ENCODE measurements around the gene C4BPA. TPM values are rescaled to one million over a fixed set of nuclear protein-coding genes. Genes with fewer than 3 reads are reported as not detected.

The C4BPA gene
- total and polyA plus RNA-seq, 2 of the 4 experiments (the other 2 are of a cell fraction) = not detected

GRCh38 chr1:207077470-207078377, 26.3 kb upstream of the C4BPA start (continued):
- no peak for TF ChIP-seq MAZ (IDR thresholded peaks at IDR 0.05; ENCODE audit: borderline replicate concordance, low read depth, low read length)
- TF ChIP-seq NFE2L2 (IDR thresholded peaks at IDR 0.05; ENCODE audit: low read depth, low read length) = no peak

GRCh38 chr1:207078578-207079132, 25.4 kb upstream of the C4BPA start:
- no peaks in the 10 kb centered on the region for H3K9me1 ChIP-seq (ENCODE audit: insufficient read depth, low read length)
- H3K36me3 ChIP-seq (ENCODE audit: control insufficient read depth, insufficient read depth, low read length) = no peaks in the 10 kb centered on the region
- no peak overlapping the region for H2AK9ac ChIP-seq (replicated peaks; ENCODE audit: low read depth, low read length, poor library complexity)
- H2BK5ac ChIP-seq (ENCODE audit: low read depth, low read length, poor library complexity, severe bottlenecking) = no peak overlapping the region
- no peak overlapping the region for H3K18ac ChIP-seq (ENCODE audit: low read depth, low read length)
- peaks cover 10% of the 10 kb centered on the region for H3K27me3 ChIP-seq (ENCODE audit: control insufficient read depth, insufficient read depth, low read length)
- ChIA-PET POLR2A (ENCODE audit: unreplicated experiment) (no interaction called here), CTCF (interaction anchor here (0.8 kb wide), 1 partner anchor 97 kb away, joined by 3 read pairs; no protein-coding TSS in a partner anchor)
- ATAC-seq (ENCODE audit: low read depth) (no peak), DNase-seq (no peak)
- no peak overlapping the region for H4K5ac ChIP-seq (ENCODE audit: low read depth, low read length)
- H4K91ac ChIP-seq (ENCODE audit: insufficient read depth, low read depth, low read length) = no peak overlapping the region
- H2BK15ac ChIP-seq (ENCODE audit: low read depth, low read length) = no peak overlapping the region
- H3K79me1 ChIP-seq (ENCODE audit: low read depth in 1 of 2, low read length in 2 of 2) = no peaks in the 10 kb centered on the region
- no peak overlapping the region for H3K4ac ChIP-seq (ENCODE audit: low read depth, low read length)
- no peak overlapping the region for H2BK20ac ChIP-seq (ENCODE audit: low read depth, low read length)
- H3K14ac ChIP-seq (replicated peaks; ENCODE audit: low read depth, low read length) = no peak overlapping the region
- H3K9ac ChIP-seq (ENCODE audit: low read depth, low read length) = no peak overlapping the region
- dilution Hi-C loops (cut with HindIII; ENCODE audit: low sequenced_read_pairs, unreplicated experiment) = no loop called here
- no peak overlapping the region for H2BK120ac ChIP-seq (ENCODE audit: low read depth, low read length)
- H3K4me1 ChIP-seq (ENCODE audit: control insufficient read depth, insufficient read depth, low read length) = no peaks in the 10 kb centered on the region
- no peak overlapping the region for H3K27ac ChIP-seq (ENCODE audit: insufficient read depth, low read length)
- in situ Hi-C loops (cut with MboI; ENCODE audit: low sequenced_read_pairs) = loop anchor here (5.0 kb wide), 1 partner anchor 49 kb away; no protein-coding TSS in a partner anchor
- no peak overlapping the region for H2AFZ ChIP-seq (replicated peaks; ENCODE audit: low read length, poor library complexity)
- no TSS peak for BruUV-seq (replicated peaks)
- no peak overlapping the region for H3K23ac ChIP-seq (ENCODE audit: low read depth, low read length)
- H3K4me3 ChIP-seq (ENCODE audit: insufficient read depth, low read depth, low read length) = no peak overlapping the region
- TF ChIP-seq USF2 (IDR thresholded peaks at IDR 0.05; ENCODE audit: low read depth, low read length) = no peak
- no peak for TF ChIP-seq RFX5 (IDR thresholded peaks at IDR 0.05; ENCODE audit: low read depth, low read length)
- no peak for TF ChIP-seq FOS (IDR thresholded peaks at IDR 0.05; ENCODE audit: low read depth, low read length)
- TF ChIP-seq ELK1 (IDR thresholded peaks at IDR 0.05; ENCODE audit: borderline replicate concordance, low read depth, low read length) = no peak
- TF ChIP-seq MAZ (IDR thresholded peaks at IDR 0.05; ENCODE audit: borderline replicate concordance, low read depth, low read length) = no peak
- TF ChIP-seq MXI1 (IDR thresholded peaks at IDR 0.05; ENCODE audit: borderline replicate concordance, low read depth, low read length) = no peak
- TF ChIP-seq SMC3 (IDR thresholded peaks at IDR 0.05; ENCODE audit: low read depth, low read length) = no peak
- TF ChIP-seq CEBPB (IDR thresholded peaks at IDR 0.05; ENCODE audit: low read depth, low read length) = no peak
- no peak for TF ChIP-seq NFE2L2 (IDR thresholded peaks at IDR 0.05; ENCODE audit: low read depth, low read length)
- TF ChIP-seq MAFK (IDR thresholded peaks at IDR 0.05; ENCODE audit: low read depth, low read length) = no peak
- no peak for TF ChIP-seq CHD1 (IDR thresholded peaks at IDR 0.05; ENCODE audit: low read depth, low read length)
- no peaks in the 10 kb centered on the region for H4K20me1 ChIP-seq (ENCODE audit: insufficient read depth, low read length)
- intact Hi-C loops (cut with micrococcal nuclease) = loop anchor here (5.0 to 10.0 kb wide), 4 partner anchors 141 to 471 kb away; no protein-coding TSS in a partner anchor
- H3K9me3 ChIP-seq (ENCODE audit: control insufficient read depth, insufficient read depth, low read length) = no peaks in the 10 kb centered on the region
- no peak overlapping the region for H4K8ac ChIP-seq (ENCODE audit: low read depth in 2 of 2, low read length in 2 of 2)
- no peak overlapping the region for H3K4me2 ChIP-seq (ENCODE audit: low read depth, low read length)
- no peak overlapping the region for H3K56ac ChIP-seq (ENCODE audit: extremely low read depth, insufficient read depth, low read length)
- 52% methylated on average over 3 of the region's 11 CpGs; no CpG with 5 or more reads in 1 of the 2 experiments for WGBS, 2 experiments (ENCODE audit: extremely low coverage in 2 of 2, insufficient read length in 1 of 2)
- no peak overlapping the region for H2AK5ac ChIP-seq (ENCODE audit: low read depth, low read length)

Measured in IMR-90 (cell line).